Adrenal gland (tissue), 12 donors: ENCODE results near the gene SFI1. TPM values are rescaled to one million over a fixed set of nuclear protein-coding genes. Genes with fewer than 3 reads are reported as not detected.

Experiments used
- DNase-seq, 7 donors: peaks; one replicate each; pipeline ENCODE4 v3.0.0-alpha.2; 2019 to 2020
- H3K27ac ChIP-seq, 5 donors: fragments of 200-600 bp; sonication (generic) in 4 of 5; 1 replicate in 3 of 5; 2 replicates in 2 of 5; pipeline versions ENCODE4 v1.5.1 to v1.8.0; 2016 to 2020; ENCODE audit warnings: mild to moderate bottlenecking in 1 of 5
- H3K27me3 ChIP-seq: fragments of 200-600 bp; 2 replicates; pipeline ENCODE4 v1.8.0; 2021
- H3K36me3 ChIP-seq, 2 donors: fragments of 200-600 bp; replicated peaks in 1 of 2; 1 replicate in 1 of 2; 2 replicates in 1 of 2; pipeline versions ENCODE4 v1.5.1 to v1.8.0; 2018 to 2022
- H3K4me1 ChIP-seq, 2 donors: fragments of 200-600 bp; replicated peaks in 1 of 2; 1 replicate in 1 of 2; 2 replicates in 1 of 2; pipeline versions ENCODE4 v1.5.1 to v1.8.0; 2018 to 2021
- H3K4me3 ChIP-seq, 4 donors: fragments of 200-600 bp; sonication (generic) in 3 of 4; one replicate each; pipeline ENCODE4 v1.5.1; 2016 to 2018
- H3K9me3 ChIP-seq, 3 donors: fragments of 200-600 bp; sonication (generic) in 1 of 3; replicated peaks in 1 of 3; 1 replicate in 2 of 3; 2 replicates in 1 of 3; pipeline versions ENCODE4 v1.5.1 to v1.8.0; 2016 to 2021
- CTCF ChIP-seq, 6 experiments: fragments of 450-650 bp in 4 of 6; fragments of 200-600 bp in 2 of 6; sonication (generic) in 1 of 6; IDR thresholded peaks; 1 replicate in 5 of 6; 2 replicates in 1 of 6; pipeline versions ENCODE4 v1.5.1 to v1.8.0; 2016 to 2021; ENCODE audit warnings: antibody characterized with exemption in 6 of 6, mild to moderate bottlenecking in 2 of 6, moderate library complexity in 1 of 6
- POLR2A ChIP-seq, 2 donors: fragments of 450-650 bp; IDR thresholded peaks; one replicate each; pipeline ENCODE4 v1.6.1; 2017; ENCODE audit warnings: antibody characterized with exemption in 2 of 2, mild to moderate bottlenecking in 2 of 2, moderate library complexity in 1 of 2
- WGBS, 4 donors: extraction: QIAGEN DNeasy Blood & Tissue Kit in 2 of 4; methylation state at CpG; one replicate each; pipeline versions ENCODE4 v1.1.5 to v1.1.7; 2013 to 2017; 5-methylcytosine and 5-hydroxymethylcytosine counted together
- intact Hi-C, 2 donors: fragments of 100-400 bp; cut with DNase I; formaldehyde crosslinking; loops; one replicate each; pipeline versions ENCODE4 v1.14.1 to v1.15.0; 2022 to 2023
- polyA plus RNA-seq, 3 donors: library from polyadenylated mRNA; stranded (reverse); fragments of 200-250 nt in 2 of 3; fragments of 350-450 nt in 1 of 3; fragmentation: Illumina TruSeq in 1 of 3; extraction: RNeasy Lipid Tissue Mini Kit (QIAGEN cat#74804) in 1 of 3; gene quantifications; one replicate each; pipeline ENCODE4 v1.2.3, GENCODE V29; 2013 to 2014
- total RNA-seq, 9 donors: library from RNA; depleted of rRNA in 4 of 9; stranded (reverse); fragments of >200 nt in 4 of 9; fragments of 120-200 nt in 1 of 9; fragmentation: NEBNext Ultra II Directional in 1 of 9; extraction: Animal tissue kit (Norgen Biotek cat#: 25700) in 1 of 9; gene quantifications; one replicate each; pipeline versions ENCODE4 v1.1.0 to v1.2.4, GENCODE V29; 2013 to 2023
- donor health status: healthy with polysubstance abuse.
- donor health status: Bipolar disorder and iron deficiency.
- donor health status: DM: yes; HTN: yes; CAD: no.
- donor health status: DM: no; HTN: no; CAD: no.
- donor health status: DM: no; HTN: no; CAD: no.
- donor health status: DM: yes; HTN: yes; CAD: no.

Gene SFI1
- total and polyA plus RNA-seq, 12 donors = 13.4 to 130 (median 33.1) TPM

- intact Hi-C loops = no loop called here
- H3K4me1 ChIP-seq = peaks cover 0 to 22% of the 10 kb centered on the region in 2 donors
- H3K27ac ChIP-seq = no peak overlapping the region
- WGBS, 4 donors = 81 to 100% (median 89%) methylated on average over 4 to 17 of the region's 17 CpGs
- H3K36me3 ChIP-seq = peaks cover 0 to 60% of the 10 kb centered on the region in 2 donors
- no peaks in the 10 kb centered on the region for H3K9me3 ChIP-seq
- H3K4me3 ChIP-seq = no peak overlapping the region
- H3K27me3 ChIP-seq = no peaks in the 10 kb centered on the region
- TF ChIP-seq POLR2A (IDR thresholded peaks at IDR 0.05) = no peak
- TF ChIP-seq CTCF (IDR thresholded peaks at IDR 0.05) = no peak
- DNase-seq = peak in 1 of 7 donors; percentile 76
Measured at GRCh38 chr22:31618057-31618456, 121.7 kb downstream of the SFI1 start.

- TF ChIP-seq CTCF (IDR thresholded peaks at IDR 0.05) (no peak), POLR2A (IDR thresholded peaks at IDR 0.05) (no peak)
- peaks cover 0 to 22% of the 10 kb centered on the region in 2 donors for H3K4me1 ChIP-seq
- no peaks in the 10 kb centered on the region for H3K9me3 ChIP-seq
- H3K27me3 ChIP-seq = no peaks in the 10 kb centered on the region
- H3K4me3 ChIP-seq = no peak overlapping the region
- H3K27ac ChIP-seq = peak overlapping the region in 1 of 5 donors; percentile 12
- peaks cover 0 to 60% of the 10 kb centered on the region in 2 donors for H3K36me3 ChIP-seq
- WGBS, 4 donors = 50 to 71% (median 64%) methylated on average over 5 of the region's 5 CpGs
- DNase-seq = peak in 1 of 7 donors; percentile 66
- intact Hi-C loops = no loop called here
Measured at GRCh38 chr22:31618471-31619176, 122.3 kb downstream of the SFI1 start.

- Histone ChIP-seq H3K27ac (peak overlapping the region in 2 of 5 donors; percentile 12 to 22), H3K9me3 (no peaks in the 10 kb centered on the region), H3K4me1 (peaks cover 5 to 29% of the 10 kb centered on the region in 2 donors), H3K27me3 (no peaks in the 10 kb centered on the region), H3K4me3 (no peak overlapping the region), H3K36me3 (peaks cover 0 to 60% of the 10 kb centered on the region in 2 donors)
- 88 to 94% (median 91%) methylated on average over 12 to 14 of the region's 14 CpGs for WGBS, 4 donors
- intact Hi-C loops = no loop called here
- TF ChIP-seq POLR2A (IDR thresholded peaks at IDR 0.05) = no peak
- TF ChIP-seq CTCF (IDR thresholded peaks at IDR 0.05) = no peak
- no peak for DNase-seq
Measured at GRCh38 chr22:31619611-31620300, 123.4 kb downstream of the SFI1 start.

GRCh38 chr22:31620756-31621480 lies 124.6 kb downstream of the SFI1 start:
- WGBS, 4 donors = 68 to 89% (median 83%) methylated on average over 6 to 20 of the region's 20 CpGs
- Histone ChIP-seq H3K27ac (peak overlapping the region in 1 of 5 donors; percentile 29), H3K4me3 (no peak overlapping the region), H3K9me3 (no peaks in the 10 kb centered on the region), H3K36me3 (peaks cover 0 to 60% of the 10 kb centered on the region in 2 donors), H3K27me3 (no peaks in the 10 kb centered on the region), H3K4me1 (peaks cover 12 to 31% of the 10 kb centered on the region in 2 donors)
- no peak for TF ChIP-seq POLR2A (IDR thresholded peaks at IDR 0.05)
- no peak for TF ChIP-seq CTCF (IDR thresholded peaks at IDR 0.05)
- intact Hi-C loops = no loop called here
- no peak for DNase-seq
